ENCODE results near the gene PTPN23.
"Not testable (repeated sequence)": the region's sequence is repeated elsewhere in the genome, so short reads cannot be mapped to it uniquely, and the experiment has no call there.

PTPN23 gene

DNA sequence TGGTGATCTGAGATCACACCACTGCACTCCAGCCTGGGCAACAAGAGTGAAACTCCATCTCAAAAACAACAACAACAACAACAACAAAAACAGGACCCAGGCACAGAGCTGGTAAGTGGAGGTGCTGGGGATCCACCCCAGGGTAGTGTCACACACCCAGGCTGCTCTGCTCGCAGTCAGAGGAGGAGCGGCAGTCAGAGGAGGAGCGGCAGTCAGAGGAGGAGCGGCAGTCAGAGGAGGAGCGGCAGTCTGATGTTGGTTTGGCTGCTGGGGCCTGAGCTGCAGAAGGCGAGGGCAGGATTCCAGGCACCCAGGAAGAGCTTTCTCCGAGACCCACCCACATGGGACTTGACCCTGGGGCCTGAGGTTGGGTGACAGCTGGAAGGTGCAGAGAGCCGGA is 10.8 kb upstream of the PTPN23 start:
- not testable (repeated sequence) for H3K9ac ChIP-seq (ENCODE audit: low read length); H3K23ac ChIP-seq (ENCODE audit: low read length in 2 of 2); H3K14ac ChIP-seq (ENCODE audit: low read length in 2 of 2); H2BK120ac ChIP-seq (ENCODE audit: low read depth, low read length); H3K36me3 ChIP-seq (ENCODE audit: control insufficient read depth in 1 of 2, insufficient read depth in 2 of 2, low read depth in 1 of 2, low read length in 2 of 2); H3K4me3 ChIP-seq (ENCODE audit: insufficient read depth in 1 of 2, low read depth in 1 of 2, low read length in 2 of 2); H4K8ac ChIP-seq (ENCODE audit: low read length); H4K91ac ChIP-seq (ENCODE audit: low read length); H3K4me1 ChIP-seq (ENCODE audit: control insufficient read depth, insufficient read depth, low read depth, low read length); H2BK15ac ChIP-seq (ENCODE audit: low read depth, poor library complexity, severe bottlenecking); H3K4me2 ChIP-seq (ENCODE audit: low read length, poor library complexity, severe bottlenecking); H3K9me3 ChIP-seq (ENCODE audit: control insufficient read depth, low read length); H3K79me1 ChIP-seq (replicated peaks; ENCODE audit: low read length, poor library complexity, severe bottlenecking); H2AK5ac ChIP-seq (ENCODE audit: low read length, severe bottlenecking); H3K27ac ChIP-seq (ENCODE audit: low read length, poor library complexity, severe bottlenecking); H3K18ac ChIP-seq (ENCODE audit: low read depth in 1 of 2, low read length in 2 of 2); H3K4ac ChIP-seq (ENCODE audit: low read depth in 1 of 2, low read length in 2 of 2); H2AFZ ChIP-seq (ENCODE audit: low read depth, low read length); H2BK12ac ChIP-seq (ENCODE audit: low read length in 2 of 2); H2BK5ac ChIP-seq (ENCODE audit: low read depth, low read length, poor library complexity, severe bottlenecking); DNase-seq
- peaks cover 15 to 23% of the 10 kb centered on the region in 2 experiments for H3K27me3 ChIP-seq (ENCODE audit: control insufficient read depth in 1 of 2, insufficient read depth in 1 of 2, low read length in 2 of 2)
- 91% methylated on average over 8 of the region's 8 CpGs for WGBS

GRCh38 chr3:47370887-47371697 is 9.7 kb upstream of the PTPN23 start:
- H3K4me3 ChIP-seq (ENCODE audit: insufficient read depth in 1 of 2, low read depth in 1 of 2, low read length in 2 of 2) = no peak overlapping the region
- no peak overlapping the region for H3K9ac ChIP-seq (ENCODE audit: low read length)
- H2BK15ac ChIP-seq (ENCODE audit: low read depth, poor library complexity, severe bottlenecking) = no peak overlapping the region
- peaks cover 15 to 23% of the 10 kb centered on the region in 2 experiments for H3K27me3 ChIP-seq (ENCODE audit: control insufficient read depth in 1 of 2, insufficient read depth in 1 of 2, low read length in 2 of 2)
- no peak overlapping the region for H3K27ac ChIP-seq (ENCODE audit: low read length, poor library complexity, severe bottlenecking)
- H2BK5ac ChIP-seq (ENCODE audit: low read depth, low read length, poor library complexity, severe bottlenecking) = no peak overlapping the region
- no peak overlapping the region for H3K4me2 ChIP-seq (ENCODE audit: low read length, poor library complexity, severe bottlenecking)
- WGBS = 60% methylated on average over 8 of the region's 13 CpGs
- H3K4ac ChIP-seq (ENCODE audit: low read depth in 1 of 2, low read length in 2 of 2) = no peak overlapping the region
- no peak overlapping the region for H4K91ac ChIP-seq (ENCODE audit: low read length)
- H4K8ac ChIP-seq (ENCODE audit: low read length) = no peak overlapping the region
- no peak for DNase-seq
- H3K9me3 ChIP-seq (ENCODE audit: control insufficient read depth, low read length) = no peaks in the 10 kb centered on the region
- no peaks in the 10 kb centered on the region for H3K79me1 ChIP-seq (replicated peaks; ENCODE audit: low read length, poor library complexity, severe bottlenecking)
- no peak overlapping the region for H2AFZ ChIP-seq (ENCODE audit: low read depth, low read length)
- H2BK120ac ChIP-seq (ENCODE audit: low read depth, low read length) = no peak overlapping the region
- no peak overlapping the region for H2AK5ac ChIP-seq (ENCODE audit: low read length, severe bottlenecking)
- no peak overlapping the region for H3K23ac ChIP-seq (ENCODE audit: low read length in 2 of 2)
- no peak overlapping the region for H3K18ac ChIP-seq (ENCODE audit: low read depth in 1 of 2, low read length in 2 of 2)
- H3K14ac ChIP-seq (ENCODE audit: low read length in 2 of 2) = no peak overlapping the region
- no peaks in the 10 kb centered on the region for H3K36me3 ChIP-seq (ENCODE audit: control insufficient read depth in 1 of 2, insufficient read depth in 2 of 2, low read depth in 1 of 2, low read length in 2 of 2)
- no peak overlapping the region for H2BK12ac ChIP-seq (ENCODE audit: low read length in 2 of 2)
- peaks cover 2% of the 10 kb centered on the region for H3K4me1 ChIP-seq (ENCODE audit: control insufficient read depth, insufficient read depth, low read depth, low read length)

- no peak overlapping the region for H2AK5ac ChIP-seq (ENCODE audit: low read length, severe bottlenecking)
- peaks cover 7% of the 10 kb centered on the region for H3K79me1 ChIP-seq (replicated peaks; ENCODE audit: low read length, poor library complexity, severe bottlenecking)
Observed at GRCh38 chr3:47374587-47374986, 6.2 kb upstream of the PTPN23 start.

GRCh38 chr3:47376393-47376792 is 4.4 kb upstream of the PTPN23 start:
- no peak for DNase-seq
- no peak overlapping the region for H3K4ac ChIP-seq (ENCODE audit: low read depth in 1 of 2, low read length in 2 of 2)
- no peak overlapping the region for H3K4me2 ChIP-seq (ENCODE audit: low read length, poor library complexity, severe bottlenecking)
- no peak overlapping the region for H3K14ac ChIP-seq (ENCODE audit: low read length in 2 of 2)
- peaks cover 12% of the 10 kb centered on the region for H3K79me1 ChIP-seq (replicated peaks; ENCODE audit: low read length, poor library complexity, severe bottlenecking)
- no peak overlapping the region for H2AFZ ChIP-seq (ENCODE audit: low read depth, low read length)
- no peaks in the 10 kb centered on the region for H3K36me3 ChIP-seq (ENCODE audit: control insufficient read depth in 1 of 2, insufficient read depth in 2 of 2, low read depth in 1 of 2, low read length in 2 of 2)
- no peak overlapping the region for H4K8ac ChIP-seq (ENCODE audit: low read length)
- no peak overlapping the region for H4K91ac ChIP-seq (ENCODE audit: low read length)
- H3K4me3 ChIP-seq (ENCODE audit: insufficient read depth in 1 of 2, low read depth in 1 of 2, low read length in 2 of 2) = no peak overlapping the region
- no peak overlapping the region for H2BK5ac ChIP-seq (ENCODE audit: low read depth, low read length, poor library complexity, severe bottlenecking)
- peaks cover 4% of the 10 kb centered on the region for H3K4me1 ChIP-seq (ENCODE audit: control insufficient read depth, insufficient read depth, low read depth, low read length)
- H2BK15ac ChIP-seq (ENCODE audit: low read depth, poor library complexity, severe bottlenecking) = no peak overlapping the region
- H3K27ac ChIP-seq (ENCODE audit: low read length, poor library complexity, severe bottlenecking) = no peak overlapping the region
- 66% methylated on average over 3 of the region's 3 CpGs for WGBS
- peaks cover 4 to 7% of the 10 kb centered on the region in 2 experiments for H3K27me3 ChIP-seq (ENCODE audit: control insufficient read depth in 1 of 2, insufficient read depth in 1 of 2, low read length in 2 of 2)
- H3K23ac ChIP-seq (ENCODE audit: low read length in 2 of 2) = no peak overlapping the region
- no peak overlapping the region for H3K18ac ChIP-seq (ENCODE audit: low read depth in 1 of 2, low read length in 2 of 2)
- no peak overlapping the region for H2AK5ac ChIP-seq (ENCODE audit: low read length, severe bottlenecking)
- no peaks in the 10 kb centered on the region for H3K9me3 ChIP-seq (ENCODE audit: control insufficient read depth, low read length)
- H3K9ac ChIP-seq (ENCODE audit: low read length) = no peak overlapping the region
- H2BK120ac ChIP-seq (ENCODE audit: low read depth, low read length) = no peak overlapping the region
- H2BK12ac ChIP-seq (ENCODE audit: low read length in 2 of 2) = no peak overlapping the region

More at GRCh38 chr3:47374587-47374986, 6.2 kb upstream of the PTPN23 start:
- Histone ChIP-seq H2BK15ac (ENCODE audit: low read depth, poor library complexity, severe bottlenecking) (no peak overlapping the region), H2AFZ (ENCODE audit: low read depth, low read length) (no peak overlapping the region), H2BK12ac (ENCODE audit: low read length in 2 of 2) (no peak overlapping the region), H3K4me2 (ENCODE audit: low read length, poor library complexity, severe bottlenecking) (no peak overlapping the region), H3K23ac (ENCODE audit: low read length in 2 of 2) (no peak overlapping the region), H3K27me3 (ENCODE audit: control insufficient read depth in 1 of 2, insufficient read depth in 1 of 2, low read length in 2 of 2) (peaks cover 8 to 13% of the 10 kb centered on the region in 2 experiments), H4K8ac (ENCODE audit: low read length) (no peak overlapping the region), H3K4ac (ENCODE audit: low read depth in 1 of 2, low read length in 2 of 2) (no peak overlapping the region), H3K9me3 (ENCODE audit: control insufficient read depth, low read length) (no peaks in the 10 kb centered on the region), H3K9ac (ENCODE audit: low read length) (no peak overlapping the region), H3K18ac (ENCODE audit: low read depth in 1 of 2, low read length in 2 of 2) (no peak overlapping the region), H3K4me1 (ENCODE audit: control insufficient read depth, insufficient read depth, low read depth, low read length) (peaks cover 5% of the 10 kb centered on the region), H4K91ac (ENCODE audit: low read length) (no peak overlapping the region), H3K36me3 (ENCODE audit: control insufficient read depth in 1 of 2, insufficient read depth in 2 of 2, low read depth in 1 of 2, low read length in 2 of 2) (no peaks in the 10 kb centered on the region), H3K4me3 (ENCODE audit: insufficient read depth in 1 of 2, low read depth in 1 of 2, low read length in 2 of 2) (no peak overlapping the region), H3K27ac (ENCODE audit: low read length, poor library complexity, severe bottlenecking) (no peak overlapping the region), H2BK5ac (ENCODE audit: low read depth, low read length, poor library complexity, severe bottlenecking) (no peak overlapping the region), H3K14ac (ENCODE audit: low read length in 2 of 2) (no peak overlapping the region), H2BK120ac (ENCODE audit: low read depth, low read length) (no peak overlapping the region)
- DNase-seq = no peak

Measured in mesenchymal stem cell (in vitro differentiated cells and primary cell).